ENCODE measurements around the gene TBC1D7. TPM values are rescaled to one million over a fixed set of nuclear protein-coding genes. Genes with fewer than 3 reads are reported as not detected.

Gene TBC1D7
- total and polyA plus RNA-seq, 2 donors (not counting 1 experiment from before 2014, with no cell fraction given), result 21.5 to 22.3 TPM

DNA sequence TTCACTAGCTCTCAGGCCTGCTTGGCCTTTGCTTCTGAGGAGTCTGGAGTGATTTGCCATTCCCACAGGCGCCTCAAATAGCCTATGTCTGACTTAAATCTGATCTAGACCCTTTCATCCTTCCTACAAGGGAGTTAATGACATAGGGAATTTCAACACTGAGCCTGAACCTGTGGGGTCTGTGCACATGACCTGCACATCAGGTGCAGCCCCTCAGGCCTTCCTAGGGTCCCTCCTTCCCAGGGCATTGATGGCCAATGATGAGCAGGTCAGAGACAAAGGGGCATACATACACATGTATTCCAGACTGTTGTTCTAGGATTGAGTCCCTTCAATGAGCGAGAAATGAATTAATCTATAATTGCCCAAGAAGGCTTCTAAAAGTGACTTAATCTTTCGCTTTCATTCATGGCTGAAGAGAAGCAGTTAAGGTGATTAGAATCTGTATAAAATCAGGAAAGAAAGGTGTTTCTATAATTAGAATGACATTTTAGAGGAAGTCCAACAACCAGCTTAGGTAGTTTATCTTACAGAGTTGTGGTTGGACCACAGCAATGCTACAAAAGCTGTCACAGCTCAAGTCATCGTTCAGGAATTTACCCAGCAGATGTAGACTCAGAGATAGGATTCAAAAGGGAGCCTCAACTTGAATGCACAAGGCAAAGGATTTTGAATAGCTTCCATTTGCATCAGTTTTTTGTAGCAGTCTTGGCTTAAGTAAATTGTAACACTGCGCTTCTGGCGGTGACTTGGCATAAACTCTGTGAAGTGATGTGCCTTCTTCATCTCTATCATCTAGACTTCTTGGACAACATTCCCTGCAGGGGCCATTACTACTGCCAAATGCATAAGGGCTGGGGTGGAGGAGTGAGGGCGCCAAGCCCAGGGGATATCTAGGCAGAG lies 27.0 kb upstream of the TBC1D7 start:
- peak overlapping the region; percentile 92 for H3K27ac Mint-ChIP-seq
- ATAC-seq (ENCODE audit: low read depth), result peak; percentile 34
- DNase-seq, result peak; percentile 73

More for the DNA sequence above, 27.0 kb upstream of the TBC1D7 start:
- Histone ChIP-seq H3K79me2 (ENCODE audit: control insufficient read depth, insufficient read depth, low read length) (peaks cover 7% of the 10 kb centered on the region), H3K4me2 (replicated peaks; ENCODE audit: low read depth, low read length, poor library complexity, severe bottlenecking) (peak overlapping the region; percentile 83), H2AFZ (ENCODE audit: insufficient read depth, low read depth, low read length, poor library complexity, severe bottlenecking) (no peak overlapping the region), H3K4me3 (ENCODE audit: control extremely low read depth in 1 of 5, extremely low read depth in 1 of 5, insufficient read depth in 1 of 5, low read depth in 2 of 5, low read length in 4 of 5) (peak overlapping the region; percentile 30 to 69 (median 37)), H3K4me1 (ENCODE audit: control insufficient read depth in 2 of 2, insufficient read depth in 2 of 2, low read length in 2 of 2) (peaks cover 59 to 74% of the 10 kb centered on the region in 2 donors), H3K27ac (ENCODE audit: low read length in 2 of 2) (peak overlapping the region; percentile 91 to 99), H3K9me3 (ENCODE audit: control extremely low read depth in 1 of 3, control insufficient read depth in 2 of 3, insufficient read depth in 1 of 3, low read length in 2 of 3) (peaks cover 0 to 3% (median 0%) of the 10 kb centered on the region in 3 donors), H3K36me3 (replicated peaks in 1 of 2; ENCODE audit: control extremely low read depth in 1 of 2, control insufficient read depth in 1 of 2, extremely low read depth in 1 of 2, insufficient read depth in 2 of 2, low read length in 1 of 2) (no peaks in the 10 kb centered on the region), H4K20me1 (ENCODE audit: control insufficient read depth, insufficient read depth, low read length, poor library complexity, severe bottlenecking) (no peaks in the 10 kb centered on the region), H3K9ac (ENCODE audit: low read length) (peak overlapping the region; percentile 62), H3K27me3 (replicated peaks in 1 of 4; ENCODE audit: control extremely low read depth in 1 of 4, control insufficient read depth in 3 of 4, insufficient read depth in 4 of 4, low read length in 3 of 4) (no peaks in the 10 kb centered on the region)
- ChIA-PET POLR2A (interaction anchor here (0.6 to 2.0 kb wide), 6 partner anchors 15 to 220 kb away, joined by 3 to 6 read pairs (median 4); partner anchors contain the start of genes SIRT5 and TBC1D7), CTCF (interaction anchor here (0.6 to 4.4 kb wide), 18 partner anchors 10 to 444 kb away, joined by 3 to 26 read pairs (median 6); partner anchors contain the start of genes GFOD1, NOL7, SIRT5 and TBC1D7)
- no peak for TF ChIP-seq EZH2 (IDR thresholded peaks at IDR 0.05; ENCODE audit: borderline replicate concordance, insufficient read depth, low read depth, low read length, poor library complexity, severe bottlenecking)
- TF ChIP-seq, protein P1, sequence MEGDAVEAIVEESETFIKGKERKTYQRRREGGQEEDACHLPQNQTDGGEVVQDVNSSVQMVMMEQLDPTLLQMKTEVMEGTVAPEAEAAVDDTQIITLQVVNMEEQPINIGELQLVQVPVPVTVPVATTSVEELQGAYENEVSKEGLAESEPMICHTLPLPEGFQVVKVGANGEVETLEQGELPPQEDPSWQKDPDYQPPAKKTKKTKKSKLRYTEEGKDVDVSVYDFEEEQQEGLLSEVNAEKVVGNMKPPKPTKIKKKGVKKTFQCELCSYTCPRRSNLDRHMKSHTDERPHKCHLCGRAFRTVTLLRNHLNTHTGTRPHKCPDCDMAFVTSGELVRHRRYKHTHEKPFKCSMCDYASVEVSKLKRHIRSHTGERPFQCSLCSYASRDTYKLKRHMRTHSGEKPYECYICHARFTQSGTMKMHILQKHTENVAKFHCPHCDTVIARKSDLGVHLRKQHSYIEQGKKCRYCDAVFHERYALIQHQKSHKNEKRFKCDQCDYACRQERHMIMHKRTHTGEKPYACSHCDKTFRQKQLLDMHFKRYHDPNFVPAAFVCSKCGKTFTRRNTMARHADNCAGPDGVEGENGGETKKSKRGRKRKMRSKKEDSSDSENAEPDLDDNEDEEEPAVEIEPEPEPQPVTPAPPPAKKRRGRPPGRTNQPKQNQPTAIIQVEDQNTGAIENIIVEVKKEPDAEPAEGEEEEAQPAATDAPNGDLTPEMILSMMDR (IDR thresholded peaks at IDR 0.05), result no peak
- WGBS (ENCODE audit: insufficient coverage), result 50% methylated on average over 2 of the region's 7 CpGs
- Mint-ChIP-seq H3K27me3 (no peaks in the 10 kb centered on the region), H3K4me1 (peaks cover 72% of the 10 kb centered on the region), H3K4me3 (peak overlapping the region; percentile 80), H3K9me3 (ENCODE audit: insufficient read depth) (no peaks in the 10 kb centered on the region)
- intact Hi-C loops (cut with micrococcal nuclease), result loop anchor here (1.0 to 2.0 kb wide), 4 partner anchors 18 to 171 kb away; no protein-coding TSS in a partner anchor

All from B cell (primary cell).